Neural cell (in vitro differentiated cells): ENCODE measurements around the gene SPDYE1. TPM values are rescaled to one million over a fixed set of nuclear protein-coding genes. Genes with fewer than 3 reads are reported as not detected.

Source experiments
- H2AFZ ChIP-seq: fragments of 200-600, 300-800 bp; sonication (generic), shearing (Covaris generic); 2 replicates; pipeline ENCODE4 v1.6.0; 2014; ENCODE audit warnings: low read depth, mild to moderate bottlenecking, antibody characterized with exemption, low read length, moderate library complexity
- H3F3A ChIP-seq: fragments of 200-600 bp; shearing (Covaris generic); 2 replicates; pipeline ENCODE4 v1.6.1; 2016; ENCODE audit warnings: mild to moderate bottlenecking, moderate library complexity, mixed read lengths, antibody characterized with exemption, low read length; ENCODE audit not compliant: insufficient read depth, poor library complexity, severe bottlenecking
- H3K27ac ChIP-seq: fragments of 200-600, 300-800 bp; sonication (generic), shearing (Covaris generic); 2 replicates; pipeline ENCODE4 v1.5.1; 2014; ENCODE audit warnings: mild to moderate bottlenecking, low read length, moderate library complexity
- H3K27me3 ChIP-seq: fragments of 300-800, 200-600 bp; sonication (generic), shearing (Covaris generic); 2 replicates; pipeline ENCODE4 v1.6.0; 2014; ENCODE audit warnings: mild to moderate bottlenecking, low read depth, low read length, moderate library complexity; ENCODE audit not compliant: insufficient read depth
- H3K36me3 ChIP-seq: fragments of 300-800, 200-600 bp; sonication (generic), shearing (Covaris generic); 2 replicates; pipeline ENCODE4 v1.5.1; 2014; ENCODE audit warnings: mild to moderate bottlenecking, antibody characterized with exemption, low read length, moderate library complexity; ENCODE audit not compliant: insufficient read depth
- H3K4me2 ChIP-seq: fragments of 300-800, 200-600 bp; sonication (generic), shearing (Covaris generic); 2 replicates; pipeline ENCODE4 v1.6.0; 2014; ENCODE audit warnings: mild to moderate bottlenecking, low read length
- H3K4me3 ChIP-seq: fragments of 300-800, 200-600 bp; sonication (generic), shearing (Covaris generic); 2 replicates; pipeline ENCODE4 v1.5.1; 2014; ENCODE audit warnings: mild to moderate bottlenecking, low read length, moderate library complexity
- H3K79me2 ChIP-seq: fragments of 200-600 bp; shearing (Covaris generic); replicated peaks from 2 replicates; pipeline ENCODE4 v1.6.0; 2014; ENCODE audit warnings: mild to moderate bottlenecking, low read length, moderate library complexity; ENCODE audit not compliant: insufficient read depth
- H3K9ac ChIP-seq: fragments of 300-800, 200-600 bp; sonication (generic), shearing (Covaris generic); 2 replicates; pipeline ENCODE4 v1.6.1; 2016; ENCODE audit warnings: mild to moderate bottlenecking, low read length, mixed read lengths
- H3K9me2 ChIP-seq: fragments of 200-600 bp; shearing (Covaris generic); 2 replicates; pipeline ENCODE4 v1.6.1; 2016; ENCODE audit warnings: mild to moderate bottlenecking, low read length, mixed read lengths; ENCODE audit not compliant: insufficient read depth
- H3K9me3 ChIP-seq: fragments of 200-600, 300-800 bp; sonication (generic), shearing (Covaris generic); 2 replicates; pipeline ENCODE4 v1.6.1; 2016; ENCODE audit warnings: mild to moderate bottlenecking, mixed run types, low read length, moderate library complexity, mixed read lengths
- H4K20me1 ChIP-seq: fragments of 200-600 bp; shearing (Covaris generic); 2 replicates; pipeline ENCODE4 v1.6.1; 2016; ENCODE audit warnings: mild to moderate bottlenecking, mixed run types; ENCODE audit not compliant: insufficient read depth
- CTCF ChIP-seq: fragments of 450-650 bp; IDR thresholded peaks from 2 replicates; pipeline ENCODE4 v1.5.1; 2014; ENCODE audit warnings: antibody characterized with exemption, mild to moderate bottlenecking, moderate library complexity; ENCODE audit not compliant: poor library complexity, severe bottlenecking
- EP300 ChIP-seq: fragments of 450-650 bp; conservative IDR thresholded peaks from 2 replicates; pipeline ENCODE4 v1.6.1; 2014; ENCODE audit warnings: antibody characterized with exemption, mild to moderate bottlenecking, moderate library complexity; ENCODE audit not compliant: poor library complexity, severe bottlenecking
- EZH2 ChIP-seq: fragments of 200-600, 300-800 bp; shearing (Covaris generic), sonication (generic); IDR thresholded peaks from 2 replicates; pipeline ENCODE4 v1.6.1; 2014; ENCODE audit warnings: antibody characterized with exemption, low read length, borderline replicate concordance, mild to moderate bottlenecking; ENCODE audit not compliant: insufficient read depth, poor library complexity, severe bottlenecking
- MXI1 ChIP-seq: fragments of 450-650 bp; conservative IDR thresholded peaks from 2 replicates; pipeline ENCODE4 v1.6.1; 2014; ENCODE audit warnings: antibody characterized with exemption, mild to moderate bottlenecking; ENCODE audit not compliant: poor library complexity, severe bottlenecking
- POLR2AphosphoS5 ChIP-seq: IDR thresholded peaks from 2 replicates; pipeline ENCODE4 v1.6.1; 2012
- RAD21 ChIP-seq: fragments of 450-650 bp; conservative IDR thresholded peaks from 2 replicates; pipeline ENCODE4 v1.6.1; 2014; ENCODE audit warnings: antibody characterized with exemption, mild to moderate bottlenecking, moderate library complexity
- REST ChIP-seq: IDR thresholded peaks from 2 replicates; pipeline ENCODE4 v1.6.1; 2012; ENCODE audit warnings: borderline replicate concordance
- SMC3 ChIP-seq: fragments of 450-650 bp; conservative IDR thresholded peaks from 2 replicates; pipeline ENCODE4 v1.6.1; 2014; ENCODE audit warnings: antibody characterized with exemption, mild to moderate bottlenecking, moderate library complexity; ENCODE audit not compliant: poor library complexity
- TAF1 ChIP-seq: IDR thresholded peaks from 2 replicates; pipeline ENCODE4 v1.6.1; 2012; ENCODE audit warnings: low read depth
- polyA plus RNA-seq: library from polyadenylated mRNA; depleted of rRNA; stranded (reverse); fragments of >200 nt; gene quantifications from 2 replicates; pipeline ENCODE4 v1.2.3, GENCODE V29; 2014

The SPDYE1 gene
- polyA plus RNA-seq, 1 donor from 2014 or later, result not detected

- H2AFZ ChIP-seq, result peak overlapping the region; percentile 99
- H3K4me3 ChIP-seq, result peak overlapping the region; percentile 84
- peak overlapping the region; percentile 92 for H3K9ac ChIP-seq
- no peaks in the 10 kb centered on the region for H3K9me3 ChIP-seq
- no peaks in the 10 kb centered on the region for H3K27me3 ChIP-seq
- H3F3A ChIP-seq, result no peaks in the 10 kb centered on the region
- H3K9me2 ChIP-seq, result no peaks in the 10 kb centered on the region
- H3K27ac ChIP-seq, result peak overlapping the region; percentile 80
- H3K4me2 ChIP-seq, result peak overlapping the region; percentile 95
- H3K79me2 ChIP-seq, result peaks cover 31% of the 10 kb centered on the region
- no peaks in the 10 kb centered on the region for H4K20me1 ChIP-seq
- no peaks in the 10 kb centered on the region for H3K36me3 ChIP-seq
- TF ChIP-seq CTCF (no peak), POLR2AphosphoS5 (no peak), SMC3 (no peak), EZH2 (no peak), REST (no peak), MXI1 (no peak), TAF1 (no peak), RAD21 (no peak), EP300 (no peak)
Measured at GRCh38 chr7:44043902-44044301, 46.2 kb downstream of the SPDYE1 start.

GRCh38 chr7:44044315-44045225, 46.9 kb downstream of the SPDYE1 start, which contains the start of gene DBNL:
TSS of gene DBNL (plus strand) at chr7:44044702. CDS start at chr7:44044738, 36 bp downstream.
- Histone ChIP-seq H3K27ac (peak within 1 kb of the TSS; percentile 80), H3K36me3 (no peaks in the 10 kb centered on the region), H3K9me3 (no peaks in the 10 kb centered on the region)

More at GRCh38 chr7:44044315-44045225, 46.9 kb downstream of the SPDYE1 start, which contains the start of gene DBNL:
- Histone ChIP-seq H3K9ac (peak within 1 kb of the TSS; percentile 92), H3K4me3 (peak within 1 kb of the TSS; percentile 84), H3K9me2 (no peaks in the 10 kb centered on the region), H4K20me1 (no peaks in the 10 kb centered on the region), H3K79me2 (peaks cover 31% of the 10 kb centered on the region), H3K27me3 (no peaks in the 10 kb centered on the region), H3K4me2 (peak within 1 kb of the TSS; percentile 95), H3F3A (no peaks in the 10 kb centered on the region), H2AFZ (peak within 1 kb of the TSS; percentile 99)
- TF ChIP-seq TAF1 (peak; percentile 73), MXI1 (peak; percentile 77), EP300 (peak; percentile 40), RAD21 (no peak), POLR2AphosphoS5 (peak; percentile 91), SMC3 (peak; percentile 39), CTCF (no peak), REST (no peak), EZH2 (no peak)
